Upper lobe of right lung (tissue), 1 donor: ENCODE results near the gene SLC1A2. TPM values are rescaled to one million over a fixed set of nuclear protein-coding genes. Genes with fewer than 3 reads are reported as not detected.

Experiments
- ATAC-seq: fragments of 200-7000 bp; cut with Tn5 transposase; one replicate; pipeline ENCODE4 v1.9.1; 2020; ENCODE audit warnings: mild to moderate bottlenecking, moderate library complexity
- DNase-seq: peaks from one replicate; pipeline ENCODE4 v3.0.0-alpha.2; 2020
- H3K27ac ChIP-seq: fragments of 200-600 bp; one replicate; pipeline ENCODE4 v1.8.0; 2022
- H3K27me3 ChIP-seq: fragments of 200-600 bp; one replicate; pipeline ENCODE4 v1.8.0; 2022; ENCODE audit warnings: mild to moderate bottlenecking
- H3K36me3 ChIP-seq: fragments of 200-600 bp; one replicate; pipeline ENCODE4 v1.8.0; 2022
- H3K4me1 ChIP-seq: fragments of 200-600 bp; one replicate; pipeline ENCODE4 v1.8.0; 2022
- H3K4me3 ChIP-seq: fragments of 200-600 bp; one replicate; pipeline ENCODE4 v1.8.0; 2022; ENCODE audit warnings: mild to moderate bottlenecking
- H3K9me3 ChIP-seq: fragments of 200-600 bp; one replicate; pipeline ENCODE4 v1.8.0; 2022
- CTCF ChIP-seq: fragments of 200-600 bp; IDR thresholded peaks from one replicate; pipeline ENCODE4 v1.8.0; 2022; ENCODE audit warnings: antibody characterized with exemption
- intact Hi-C: fragments of 100-400 bp; cut with DNase I; formaldehyde crosslinking; loops from one replicate; pipeline ENCODE4 v1.11.0; 2022
- total RNA-seq: library from RNA; stranded (reverse); fragmentation: NEBNext Ultra II Directional; extraction: Animal tissue kit (Norgen Biotek cat#: 25700); gene quantifications from one replicate; pipeline ENCODE4 v1.2.1, GENCODE V29; 2021
- donor health status: DM: no; HTN: yes; CAD: no; lungs with severe emphysema.

SLC1A2 gene
- total RNA-seq, 1 donor from 2014 or later = 2.5 TPM

- Histone ChIP-seq H3K9me3 (no peaks in the 10 kb centered on the region), H3K4me3 (no peak overlapping the region), H3K27ac (no peak overlapping the region), H3K27me3 (no peaks in the 10 kb centered on the region), H3K36me3 (no peaks in the 10 kb centered on the region), H3K4me1 (no peaks in the 10 kb centered on the region)
- no peak for DNase-seq
- ATAC-seq = no peak
- TF ChIP-seq CTCF = no peak
- intact Hi-C loops = no loop called here
These were observed 64.7 kb downstream of the SLC1A2 start for GRCh38 chr11:35354644-35355043.

GRCh38 chr11:35352077-35352888, 67.1 kb downstream of the SLC1A2 start:
- Histone ChIP-seq H3K27me3 (no peaks in the 10 kb centered on the region), H3K36me3 (no peaks in the 10 kb centered on the region), H3K27ac (no peak overlapping the region), H3K9me3 (no peaks in the 10 kb centered on the region), H3K4me1 (peaks cover 4% of the 10 kb centered on the region), H3K4me3 (no peak overlapping the region)
- no peak for TF ChIP-seq CTCF
- ATAC-seq (no peak), DNase-seq (no peak)
- intact Hi-C loops = no loop called here

- peaks cover 11% of the 10 kb centered on the region for H3K4me1 ChIP-seq
- intact Hi-C loops = no loop called here
- H3K4me3 ChIP-seq = no peak overlapping the region
- H3K27ac ChIP-seq = no peak overlapping the region
- no peaks in the 10 kb centered on the region for H3K36me3 ChIP-seq
- no peak for TF ChIP-seq CTCF
- no peaks in the 10 kb centered on the region for H3K9me3 ChIP-seq
- no peaks in the 10 kb centered on the region for H3K27me3 ChIP-seq
- no peak for DNase-seq
- ATAC-seq = no peak
These were observed 69.5 kb downstream of the SLC1A2 start for GRCh38 chr11:35349897-35350296.

- peaks cover 16% of the 10 kb centered on the region for H3K4me1 ChIP-seq
- no peak for DNase-seq
- H3K27ac ChIP-seq = no peak overlapping the region
- TF ChIP-seq CTCF = no peak
- intact Hi-C loops = no loop called here
- H3K9me3 ChIP-seq = no peaks in the 10 kb centered on the region
- ATAC-seq = no peak
- H3K4me3 ChIP-seq = no peak overlapping the region
- H3K36me3 ChIP-seq = no peaks in the 10 kb centered on the region
- H3K27me3 ChIP-seq = no peaks in the 10 kb centered on the region
These were observed 70.3 kb downstream of the SLC1A2 start for GRCh38 chr11:35348898-35349687.

GRCh38 chr11:35347921-35348331, 71.4 kb downstream of the SLC1A2 start:
- no peak overlapping the region for H3K27ac ChIP-seq
- no peak for ATAC-seq

More at GRCh38 chr11:35347921-35348331, 71.4 kb downstream of the SLC1A2 start:
- intact Hi-C loops = no loop called here
- DNase-seq = no peak
- Histone ChIP-seq H3K4me3 (no peak overlapping the region), H3K36me3 (no peaks in the 10 kb centered on the region), H3K27me3 (no peaks in the 10 kb centered on the region), H3K9me3 (no peaks in the 10 kb centered on the region), H3K4me1 (peaks cover 16% of the 10 kb centered on the region)
- TF ChIP-seq CTCF = no peak
